Measurements from ENCODE around the gene SIGLEC7. TPM values are rescaled to one million over a fixed set of nuclear protein-coding genes. Genes with fewer than 3 reads are reported as not detected.

The SIGLEC7 gene
- total RNA-seq, 4 donors from 2014 or later: not detected

DNA sequence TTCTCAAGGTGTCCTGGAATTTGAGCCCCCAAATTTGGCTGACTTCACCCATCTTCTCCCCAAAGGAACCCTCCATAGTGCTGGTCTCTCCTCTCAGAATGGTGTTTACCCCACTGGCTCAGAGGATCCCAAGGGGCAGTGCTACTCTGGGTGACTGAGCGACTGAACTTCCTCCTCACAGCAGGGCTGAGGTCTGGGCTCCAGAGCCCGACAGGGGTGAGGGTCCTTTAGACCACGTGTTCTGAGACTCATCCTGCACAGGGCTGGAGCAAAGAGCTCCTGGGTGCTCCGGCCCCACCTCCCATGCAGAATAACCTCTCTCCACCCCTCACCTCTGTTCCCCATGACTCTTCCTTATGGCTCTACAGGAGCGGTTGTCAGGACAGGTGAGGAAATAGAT, 59.6 kb downstream of the SIGLEC7 start:
- Histone ChIP-seq H3K9me3 (no peaks in the 10 kb centered on the region), H3K4me1 (no peaks in the 10 kb centered on the region), H3K36me3 (no peaks in the 10 kb centered on the region), H3K27me3 (peaks cover 32% of the 10 kb centered on the region), H3K27ac (no peak overlapping the region), H3K4me3 (no peak overlapping the region)
- TF ChIP-seq, protein P1, sequence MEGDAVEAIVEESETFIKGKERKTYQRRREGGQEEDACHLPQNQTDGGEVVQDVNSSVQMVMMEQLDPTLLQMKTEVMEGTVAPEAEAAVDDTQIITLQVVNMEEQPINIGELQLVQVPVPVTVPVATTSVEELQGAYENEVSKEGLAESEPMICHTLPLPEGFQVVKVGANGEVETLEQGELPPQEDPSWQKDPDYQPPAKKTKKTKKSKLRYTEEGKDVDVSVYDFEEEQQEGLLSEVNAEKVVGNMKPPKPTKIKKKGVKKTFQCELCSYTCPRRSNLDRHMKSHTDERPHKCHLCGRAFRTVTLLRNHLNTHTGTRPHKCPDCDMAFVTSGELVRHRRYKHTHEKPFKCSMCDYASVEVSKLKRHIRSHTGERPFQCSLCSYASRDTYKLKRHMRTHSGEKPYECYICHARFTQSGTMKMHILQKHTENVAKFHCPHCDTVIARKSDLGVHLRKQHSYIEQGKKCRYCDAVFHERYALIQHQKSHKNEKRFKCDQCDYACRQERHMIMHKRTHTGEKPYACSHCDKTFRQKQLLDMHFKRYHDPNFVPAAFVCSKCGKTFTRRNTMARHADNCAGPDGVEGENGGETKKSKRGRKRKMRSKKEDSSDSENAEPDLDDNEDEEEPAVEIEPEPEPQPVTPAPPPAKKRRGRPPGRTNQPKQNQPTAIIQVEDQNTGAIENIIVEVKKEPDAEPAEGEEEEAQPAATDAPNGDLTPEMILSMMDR (IDR thresholded peaks at IDR 0.05): no peak
- TF ChIP-seq POLR2A (IDR thresholded peaks at IDR 0.05): no peak
- no peak for TF ChIP-seq POLR2AphosphoS5 (IDR thresholded peaks at IDR 0.05)
- no peak for TF ChIP-seq EP300 (IDR thresholded peaks at IDR 0.05)
- 55% methylated on average over 5 of the region's 5 CpGs for whole genome bisulfite sequencing
- no peak for DNase-seq (ENCODE audit: low spot score in 2 of 2)

Other genes starting within 250 kb of the SIGLEC7 start
- 1 to 10 TPM in 1 of 4 donors, under 1 TPM in 1, not detected in 2; 0.83 to 1.6 TPM for gene KLK4, start 230.9 kb upstream of the SIGLEC7 start, total RNA-seq
- 100 to 1,000 TPM in 3 of 4 donors, 10 to 100 TPM in 1; 40.3 to 299 (median 177) TPM for gene KLK5, start 189.3 kb upstream of the SIGLEC7 start, total RNA-seq
- gene KLK6, start 172.7 kb upstream of the SIGLEC7 start, total RNA-seq: 10 to 100 TPM in 1 of 4 donors, 1 to 10 TPM in 2, not detected in 1; 5.4 to 56.9 (median 9.0) TPM
- gene KLK7, start 158.4 kb upstream of the SIGLEC7 start, total RNA-seq: 100 to 1,000 TPM in 3 of 4 donors, 10 to 100 TPM in 1; 48.3 to 418 (median 218) TPM
- gene KLK8, start 140.7 kb upstream of the SIGLEC7 start, total RNA-seq: 100 to 1,000 TPM in 1 of 4 donors, 10 to 100 TPM in 3; 19.7 to 126 (median 87.2) TPM
- 10 to 100 TPM; 45.2 to 85.3 (median 53.9) TPM for gene KLK10, start 122.6 kb upstream of the SIGLEC7 start, total RNA-seq
- gene KLK11, start 115.7 kb upstream of the SIGLEC7 start, total RNA-seq: 100 to 1,000 TPM; 173 to 372 (median 269) TPM
- 1 to 10 TPM in 2 of 4 donors, not detected in 2; 2.6 to 5.0 TPM for gene KLK12, start 107.3 kb upstream of the SIGLEC7 start, total RNA-seq
- 10 to 100 TPM in 3 of 4 donors, 1 to 10 TPM in 1; 6.6 to 23.5 (median 16.5) TPM for gene KLK13, start 77.2 kb upstream of the SIGLEC7 start, total RNA-seq
- gene KLK14, start 59.4 kb upstream of the SIGLEC7 start, total RNA-seq: 10 to 100 TPM in 1 of 4 donors, 1 to 10 TPM in 3; 3.8 to 22.8 (median 5.2) TPM
- gene CTU1, start 33.9 kb upstream of the SIGLEC7 start, total RNA-seq: 10 to 100 TPM in 3 of 4 donors, 1 to 10 TPM in 1; 7.7 to 14.6 (median 12.9) TPM
- gene SIGLEC9, start 17.4 kb upstream of the SIGLEC7 start, total RNA-seq: 1 to 10 TPM in 1 of 4 donors, under 1 TPM in 2, not detected in 1; 0.68 to 1.3 (median 0.83) TPM
- 1 to 10 TPM in 3 of 4 donors, under 1 TPM in 1; 0.51 to 7.0 (median 2.4) TPM for gene CD33, start 82.8 kb downstream of the SIGLEC7 start, total RNA-seq
- gene SIGLECL1, start 108.8 kb downstream of the SIGLEC7 start, total RNA-seq: not detected
- under 1 TPM in 1 of 4 donors, not detected in 3; 0.26 TPM for gene IGLON5, start 169.3 kb downstream of the SIGLEC7 start, total RNA-seq
- 10 to 100 TPM; 20.4 to 35.6 (median 28.8) TPM for gene VSIG10L, start 199.8 kb downstream of the SIGLEC7 start, total RNA-seq
- gene ETFB, start 224.1 kb downstream of the SIGLEC7 start, total RNA-seq: 10 to 100 TPM; 56.7 to 69.7 (median 63.6) TPM
- not detected for gene CLDND2, start 226.7 kb downstream of the SIGLEC7 start, total RNA-seq
- not detected for gene NKG7, start 230.4 kb downstream of the SIGLEC7 start, total RNA-seq
- gene LIM2, start 245.7 kb downstream of the SIGLEC7 start, total RNA-seq: not detected
- gene C19orf84, start 248.3 kb downstream of the SIGLEC7 start, total RNA-seq: not detected

Measured in suprapubic skin (tissue), 4 donors.